SIG-M5 (cell line): ENCODE results near the gene STXBP6.
"Not testable (repeated sequence)": the region's sequence is repeated elsewhere in the genome, so short reads cannot be mapped to it uniquely, and the experiment has no call there.

Source experiments
- DNase-seq: peaks from one replicate; lab custom pipeline; 2025; lab: John Stamatoyannopoulos, UW

Gene STXBP6

DNA sequence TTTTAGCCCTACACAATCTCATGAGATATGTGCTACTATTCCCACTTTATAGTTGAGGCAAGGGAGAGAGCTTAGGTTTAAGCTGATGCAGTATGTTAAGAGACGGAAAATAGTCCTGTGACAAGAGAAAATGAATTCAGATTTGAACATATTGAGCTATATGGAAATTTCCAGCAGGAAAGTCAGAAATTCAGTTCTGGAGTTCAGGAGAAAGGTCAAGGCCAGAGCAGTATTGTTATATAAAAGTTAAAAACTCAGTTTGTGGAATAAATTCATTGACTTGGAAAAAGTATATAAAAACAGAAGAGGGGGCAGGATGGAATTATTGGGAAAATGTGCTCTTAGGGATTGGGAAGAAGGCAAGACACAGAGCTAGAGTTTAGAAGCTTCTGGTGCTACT, 248.9 kb downstream of the STXBP6 start:
- no peak for DNase-seq

DNA sequence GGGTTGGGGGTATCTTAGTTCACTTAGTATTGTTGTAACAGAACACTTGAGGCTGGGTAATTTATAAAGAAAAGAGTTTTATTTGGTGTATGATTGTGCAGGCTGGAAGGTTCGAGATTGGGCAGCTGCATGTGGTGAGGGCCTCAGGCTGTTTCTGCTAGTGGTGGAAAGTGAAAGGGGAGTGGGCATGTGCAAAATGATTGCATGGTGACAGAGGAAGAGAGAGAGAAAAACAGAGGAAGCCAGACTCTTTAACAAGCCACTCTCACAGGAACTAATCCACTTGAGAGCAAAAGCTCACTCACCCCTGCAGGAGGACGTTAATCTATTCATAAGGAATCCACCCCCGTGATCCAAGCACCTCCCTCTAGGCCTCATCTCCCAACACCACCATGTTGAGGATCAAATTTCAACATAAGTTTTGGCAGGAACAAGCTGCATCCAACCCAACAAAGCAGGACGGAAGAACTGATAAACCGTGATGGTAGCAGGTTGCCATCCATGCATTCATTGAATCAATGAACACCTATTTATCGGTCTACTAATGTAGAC, 251.0 kb downstream of the STXBP6 start:
- no peak for DNase-seq

DNA sequence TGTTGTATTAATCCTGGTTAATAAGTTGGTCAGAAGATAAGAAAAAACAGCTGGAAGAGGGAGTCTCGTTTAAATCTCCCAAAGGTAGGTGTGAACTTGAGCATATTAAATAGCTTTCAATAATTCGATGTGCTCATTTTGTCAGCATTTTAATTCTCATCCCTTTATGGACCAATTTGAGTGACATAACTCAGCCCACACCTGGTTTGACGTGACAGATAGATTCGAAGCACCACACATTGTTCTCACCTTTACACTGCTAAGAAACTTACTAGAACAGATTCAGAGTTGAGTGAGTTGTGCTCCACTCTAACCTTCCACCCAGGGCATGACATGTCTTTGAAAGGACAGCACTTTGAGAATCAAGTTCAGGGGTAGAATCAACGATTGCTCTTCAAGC, 254.5 kb downstream of the STXBP6 start:
- no peak for DNase-seq

DNA sequence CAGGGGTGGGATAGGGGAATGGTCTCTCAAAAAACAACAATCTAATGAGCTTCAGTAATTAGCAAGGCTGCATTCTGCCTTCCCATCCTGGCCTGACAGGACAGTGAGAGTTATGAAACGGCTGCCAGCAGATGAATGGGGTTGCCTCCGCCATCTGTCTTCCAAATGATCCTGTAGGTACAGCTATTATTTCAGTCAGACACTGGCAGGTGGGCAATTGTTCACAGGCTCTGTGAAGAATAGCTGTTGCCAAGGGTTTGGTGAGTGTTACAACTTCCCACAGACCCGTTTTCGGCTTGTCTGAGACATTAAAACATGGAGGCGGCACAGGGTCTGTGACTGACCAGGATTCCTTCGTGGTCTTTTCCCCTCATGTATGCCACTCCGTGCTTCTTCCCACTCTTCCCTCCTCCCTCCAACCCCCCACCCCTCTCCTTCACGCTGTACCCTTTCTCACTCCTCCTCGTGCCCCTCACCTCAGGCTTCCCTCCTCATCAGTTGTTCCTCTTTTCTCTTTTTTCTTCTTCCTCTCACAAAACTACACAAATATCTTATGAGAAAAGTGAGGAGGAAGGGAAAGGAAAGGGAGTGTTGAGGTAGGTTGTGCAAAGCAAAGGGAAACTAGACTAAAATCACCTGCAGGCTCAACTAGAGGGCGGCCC, 255.2 kb downstream of the STXBP6 start:
- no peak for DNase-seq

DNA sequence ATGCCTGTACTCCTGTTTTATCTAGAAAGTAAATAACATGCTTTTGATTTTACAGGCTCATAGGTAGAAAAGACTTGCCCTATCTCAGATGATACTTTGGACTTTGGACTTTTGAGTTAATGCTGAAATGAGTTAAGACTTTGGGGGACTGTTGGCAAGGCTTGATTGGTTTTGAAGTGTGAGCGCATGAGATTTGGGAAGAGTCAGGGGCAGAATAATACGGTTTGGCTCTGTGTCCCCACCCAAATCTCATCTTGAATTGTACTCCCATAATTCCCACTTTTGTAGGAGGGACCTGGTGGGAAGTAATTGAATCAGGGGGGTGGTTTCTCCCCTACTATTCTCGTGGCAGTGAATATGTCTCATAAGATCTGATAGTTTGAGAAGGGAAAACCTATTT, 259.8 kb downstream of the STXBP6 start:
- no peak for DNase-seq

DNA sequence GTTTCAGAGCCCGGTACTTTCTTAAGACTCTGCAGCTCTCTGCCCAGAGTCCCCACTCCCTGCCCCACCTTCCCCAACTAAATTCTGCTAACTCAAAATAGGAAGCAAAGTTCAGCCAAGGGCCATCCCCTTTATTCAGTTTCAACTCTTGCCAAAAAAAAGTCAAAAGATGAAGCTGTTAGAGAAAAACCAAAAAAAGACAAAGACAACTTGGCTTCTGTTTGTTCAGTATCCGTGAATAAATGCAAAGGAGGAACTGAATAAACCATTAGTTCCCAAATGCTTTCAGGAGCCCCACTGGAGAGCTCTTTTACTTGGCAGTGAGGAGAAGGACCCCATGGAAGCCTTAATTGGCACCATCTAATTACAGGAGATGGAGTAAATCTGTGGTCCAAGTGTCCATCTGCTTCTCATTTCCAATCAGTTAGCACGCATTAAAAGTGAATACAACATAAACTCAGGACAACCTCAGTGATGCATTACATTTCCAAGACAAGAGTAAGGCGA, 260.5 kb downstream of the STXBP6 start:
- no peak for DNase-seq

DNA sequence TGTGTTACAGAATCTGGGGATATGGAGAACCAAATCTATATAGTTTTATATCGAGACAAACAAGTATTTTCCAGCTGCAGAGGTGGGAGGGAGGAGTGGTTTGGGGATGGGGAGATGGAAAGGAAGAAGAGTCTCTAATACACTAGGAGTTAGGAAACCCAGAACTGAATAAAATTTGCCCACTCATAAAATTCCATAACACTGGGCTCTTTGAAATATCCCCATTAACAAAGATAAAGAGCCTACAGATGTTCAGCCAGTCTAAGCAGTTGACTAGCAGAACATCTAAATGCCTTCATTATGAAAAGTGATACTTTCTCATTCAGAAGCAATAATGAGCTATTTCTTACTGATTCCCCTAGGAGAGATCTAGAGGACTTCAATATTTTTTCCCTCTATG, 264.2 kb downstream of the STXBP6 start:
- DNase-seq: no peak

DNA sequence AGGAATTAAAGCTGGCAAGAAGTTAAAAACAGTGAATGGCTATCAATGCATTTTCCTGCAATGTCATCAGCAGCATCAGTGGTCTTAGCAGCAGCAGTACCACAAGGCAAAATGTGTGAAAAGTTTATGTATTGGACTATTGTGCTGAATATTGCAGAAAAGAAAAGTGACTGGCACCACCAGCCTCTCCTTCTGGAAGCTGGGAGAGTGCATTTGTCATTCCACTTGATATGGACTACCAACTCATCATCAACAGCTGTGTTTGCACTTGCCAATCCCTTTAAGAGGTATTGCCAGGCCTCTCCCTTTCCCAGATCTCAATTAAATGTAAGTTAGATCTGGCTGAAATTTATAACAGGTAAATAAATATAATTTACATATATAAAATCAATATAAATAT, 265.0 kb downstream of the STXBP6 start:
- no peak for DNase-seq

DNA sequence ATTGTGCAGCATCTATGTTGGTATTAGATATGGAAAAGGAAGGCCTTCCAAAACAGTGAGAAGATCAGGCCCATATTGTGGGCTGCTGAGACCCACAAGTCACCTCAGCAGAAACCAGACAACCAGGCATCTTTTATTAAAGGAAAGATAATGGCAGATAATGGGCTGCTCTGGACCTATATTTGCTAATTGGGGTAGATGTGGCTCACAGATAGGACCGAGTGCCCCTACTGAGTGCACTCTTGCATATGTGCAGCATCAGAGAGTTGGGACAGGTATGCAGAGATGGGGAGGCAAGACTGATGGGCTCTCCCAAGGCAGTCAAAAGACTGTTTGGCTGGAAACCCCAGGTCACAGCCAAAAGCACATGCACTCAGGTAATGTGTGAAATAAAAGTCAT, 266.2 kb downstream of the STXBP6 start:
- no peak for DNase-seq

DNA sequence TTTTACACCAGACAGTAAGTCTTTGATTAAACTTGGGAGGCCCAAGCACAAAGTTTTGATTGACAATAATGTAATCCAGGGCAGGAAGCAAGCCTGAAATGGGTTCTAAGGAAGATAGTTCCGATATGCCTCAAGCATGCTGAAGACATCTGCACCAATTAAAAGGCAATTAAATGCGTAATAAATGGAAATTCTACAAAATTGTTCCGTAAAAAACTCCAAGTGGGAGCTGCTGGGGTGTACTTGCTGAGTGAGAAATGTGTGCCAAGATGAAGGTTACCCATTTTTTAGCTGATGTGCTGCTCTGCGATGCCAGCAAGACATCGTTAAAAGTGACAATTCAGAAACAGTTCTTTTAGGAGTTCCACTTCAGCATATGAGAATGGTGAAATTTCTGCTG, 269.7 kb downstream of the STXBP6 start:
- DNase-seq: no peak

DNA sequence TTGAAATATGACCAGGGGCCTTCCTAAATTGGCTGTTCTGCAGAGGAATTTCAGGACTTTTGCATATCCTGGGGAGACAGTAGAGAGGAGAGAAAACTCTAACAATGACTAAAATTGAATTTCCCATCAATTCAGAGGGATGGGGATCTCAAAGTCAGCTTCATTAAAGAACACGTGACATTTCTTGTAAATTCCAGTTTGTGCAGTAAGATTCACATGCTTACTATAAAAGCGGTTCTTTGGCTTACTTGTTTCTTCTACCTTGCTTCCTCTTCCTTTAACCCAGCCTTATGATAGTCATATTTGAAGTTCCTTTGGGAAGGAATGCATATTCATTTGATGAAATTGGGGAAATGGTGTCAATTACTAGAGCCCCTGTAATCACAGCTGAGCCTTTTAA, 272.3 kb downstream of the STXBP6 start:
- DNase-seq: no peak

DNA sequence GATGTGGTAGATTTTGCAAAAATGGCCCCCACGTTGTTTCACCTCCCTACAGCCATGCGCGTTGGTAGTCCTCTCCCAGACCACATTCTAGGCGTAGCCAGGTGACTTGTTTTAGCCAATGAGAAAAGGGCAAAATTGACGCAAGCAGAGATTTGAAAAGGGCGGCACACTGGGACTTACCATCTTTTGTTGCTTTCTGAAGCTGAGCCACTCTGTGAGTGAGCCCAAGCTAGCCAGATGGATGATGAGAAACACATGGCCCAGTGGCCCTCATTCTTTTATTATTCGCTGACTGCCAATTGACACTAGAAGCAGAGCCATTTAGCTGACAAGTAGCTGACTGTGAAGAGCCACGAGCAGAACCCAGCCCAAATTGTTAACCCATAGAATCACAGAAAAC, 274.0 kb downstream of the STXBP6 start:
- no peak for DNase-seq

DNA sequence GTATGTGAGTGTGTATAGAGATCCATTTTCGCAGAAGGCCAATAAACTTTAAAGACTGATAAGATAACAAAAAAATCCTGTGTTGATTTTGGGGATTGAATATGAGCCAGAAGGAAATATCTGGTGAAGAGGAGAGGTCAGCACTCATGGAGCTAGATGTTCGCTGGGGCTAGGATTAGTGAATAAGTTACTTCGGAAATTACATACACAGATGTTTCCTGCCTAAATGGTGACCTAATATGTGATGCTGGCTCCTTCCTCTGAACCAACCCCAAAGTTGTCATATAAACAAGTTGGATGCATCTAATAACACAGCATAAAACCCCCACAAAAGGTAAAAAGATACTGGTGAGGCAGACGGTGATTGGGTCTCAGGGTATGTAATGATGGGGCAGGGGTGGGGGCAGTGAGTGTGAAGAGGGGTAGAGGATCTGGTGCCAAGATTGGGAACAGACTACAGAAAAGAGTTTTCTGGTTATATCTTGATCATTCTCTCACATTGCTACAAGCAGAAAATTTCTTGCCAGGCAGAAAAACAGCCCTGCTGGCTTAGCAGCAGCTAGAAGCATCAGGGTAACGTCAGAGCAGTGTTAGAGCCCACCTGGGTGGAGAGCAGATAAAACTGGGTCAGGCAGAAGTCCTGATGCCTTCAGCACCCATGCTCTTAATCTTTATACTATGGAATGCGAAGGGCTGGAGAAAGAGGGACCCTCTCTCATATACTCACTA, 275.6 kb downstream of the STXBP6 start:
- DNase-seq: no peak

DNA sequence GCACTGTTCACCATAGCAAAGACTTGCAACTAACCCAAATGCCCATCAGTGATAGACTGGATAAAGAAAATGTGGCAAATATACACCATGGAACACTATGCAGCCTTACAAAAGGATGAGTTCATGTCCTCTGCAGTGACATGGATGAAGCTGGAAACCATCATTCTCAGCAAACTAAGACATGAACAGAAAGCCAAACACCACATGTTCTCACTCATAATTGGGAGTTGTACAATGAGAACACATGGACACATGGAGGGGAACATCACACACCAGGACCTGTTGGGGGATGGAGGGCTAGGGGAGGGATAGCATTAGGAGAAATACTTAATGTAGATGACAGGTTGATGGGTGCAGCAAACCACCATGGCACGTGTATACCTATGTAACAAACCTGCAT, 276.4 kb downstream of the STXBP6 start:
- not testable (repeated sequence) for DNase-seq

DNA sequence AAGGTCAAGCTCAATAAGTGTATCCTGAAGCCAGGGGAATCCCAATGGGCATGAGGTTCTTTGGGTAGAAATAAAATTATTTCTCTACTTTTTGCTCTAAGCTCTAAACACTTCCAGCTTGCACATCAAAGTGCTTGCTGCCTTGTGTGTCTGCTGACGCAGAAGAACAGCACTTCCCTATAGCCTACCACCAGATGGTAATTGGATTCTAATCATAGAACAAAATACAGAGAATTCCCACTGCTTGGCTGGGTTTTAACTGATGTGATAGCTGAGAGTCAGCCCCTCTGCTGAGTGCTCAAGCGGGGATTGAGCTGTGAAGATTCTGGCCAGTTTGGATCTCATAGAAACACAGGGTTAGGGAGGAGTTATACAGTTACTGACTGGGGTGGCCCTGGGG, 283.5 kb downstream of the STXBP6 start:
- DNase-seq: no peak

DNA sequence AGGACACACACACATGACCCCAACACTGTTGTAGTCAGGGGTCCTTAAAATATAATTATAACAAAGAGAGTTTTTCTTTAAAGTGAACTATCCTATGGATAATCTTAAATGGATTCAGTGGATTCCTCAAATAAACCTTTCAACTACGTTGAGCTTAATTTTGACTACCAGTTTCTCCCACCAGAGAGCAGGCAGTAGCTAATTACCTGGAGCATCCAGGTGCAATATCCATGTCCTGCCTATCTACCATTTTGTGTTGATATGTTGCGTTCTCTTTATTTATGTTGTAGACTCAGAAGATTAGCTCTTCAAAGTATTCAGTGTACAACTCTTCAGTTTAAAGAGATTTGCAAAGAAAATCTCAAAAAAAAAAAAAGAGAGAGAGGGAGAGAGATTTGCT, 288.8 kb downstream of the STXBP6 start:
- DNase-seq: no peak
